GM12892 (cell line): Measurements from ENCODE around the gene SPINT3.

Source experiments
- DNase-seq: peaks from one replicate; pipeline ENCODE4 v3.0.0; 2011; ENCODE audit not compliant: insufficient read length
- FAIRE-seq: peaks from 2 replicates; lab custom pipeline; 2011; peaks lifted over from hg19 to GRCh38; lab: Jason Lieb, UNC
- POLR2A ChIP-seq: IDR thresholded peaks from 2 replicates; pipeline ENCODE4 v1.6.1; 2011; ENCODE audit warnings: low read depth, low read length, control low read depth
- POLR2AphosphoS5 ChIP-seq: IDR thresholded peaks from 2 replicates; pipeline ENCODE4 v1.6.1; 2011; ENCODE audit warnings: low read depth, low read length, control low read depth
- TAF1 ChIP-seq: IDR thresholded peaks from 2 replicates; pipeline ENCODE4 v1.6.1; 2011; ENCODE audit warnings: low read depth, mild to moderate bottlenecking, control low read depth, low read length, borderline replicate concordance

SPINT3 gene

DNA sequence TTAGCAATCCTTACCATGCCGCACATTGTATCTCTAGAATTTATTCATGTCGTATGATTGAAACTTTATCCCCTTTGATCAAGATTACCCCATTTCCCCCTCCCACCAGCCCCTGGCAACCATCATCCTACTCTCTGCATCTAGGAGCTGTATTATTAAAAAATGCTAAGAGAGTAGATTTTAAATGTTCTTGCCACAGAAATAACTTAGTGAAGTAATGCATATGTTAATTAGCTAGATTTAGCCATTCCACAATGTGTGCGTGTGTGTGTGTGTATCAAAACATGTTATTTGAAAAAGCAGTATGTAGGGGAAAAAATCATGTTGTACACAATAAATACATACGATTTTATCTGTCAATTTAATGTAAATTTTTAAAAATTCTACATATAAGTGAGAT lies 11.9 kb upstream of the SPINT3 start:
- FAIRE-seq = no peak
- no peak for DNase-seq
- TF ChIP-seq POLR2A = no peak
- no peak for TF ChIP-seq TAF1
- no peak for TF ChIP-seq POLR2AphosphoS5

DNA sequence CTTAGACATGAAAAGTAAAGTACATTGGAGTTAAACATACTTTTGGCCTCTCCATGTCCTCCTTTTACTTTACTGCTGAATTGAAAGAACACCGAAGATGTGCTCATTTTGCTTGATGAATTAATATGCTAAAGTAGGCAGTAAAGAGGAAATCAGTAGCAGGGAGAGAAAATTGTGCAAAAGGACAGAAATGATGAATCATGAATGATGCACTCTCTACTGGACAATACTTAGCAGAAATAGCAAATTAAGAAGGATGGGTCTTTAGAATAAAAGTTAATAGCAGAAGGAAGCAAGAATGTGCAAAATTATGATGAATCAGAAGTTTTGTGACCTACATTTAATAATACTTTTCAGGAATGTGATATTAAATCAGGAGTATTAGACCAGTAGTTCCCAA lies 8.4 kb upstream of the SPINT3 start:
- no peak for DNase-seq
- TF ChIP-seq TAF1 (no peak), POLR2AphosphoS5 (no peak), POLR2A (no peak)
- FAIRE-seq = no peak

DNA sequence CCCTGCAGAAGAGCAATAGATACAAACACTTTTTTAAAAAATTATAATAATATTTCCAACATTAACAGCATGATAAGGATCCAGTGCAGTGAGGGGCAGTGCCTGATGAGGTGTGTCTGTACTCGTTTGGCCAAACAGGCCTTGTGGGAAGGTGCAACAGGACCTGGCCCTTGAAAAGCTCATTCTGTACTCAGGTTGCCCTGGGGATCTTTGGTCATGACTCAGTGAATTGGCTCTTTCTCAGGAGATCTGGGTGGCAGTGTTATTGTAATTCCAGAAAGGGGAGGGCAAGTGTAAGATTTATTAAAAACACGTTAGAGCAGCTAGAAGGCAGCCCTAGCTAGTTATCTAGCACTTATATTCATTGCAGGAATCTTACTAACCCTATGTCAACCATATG lies 2.9 kb upstream of the SPINT3 start:
- no peak for TF ChIP-seq POLR2A
- no peak for TF ChIP-seq POLR2AphosphoS5
- no peak for TF ChIP-seq TAF1
- FAIRE-seq (no peak), DNase-seq (no peak)

DNA sequence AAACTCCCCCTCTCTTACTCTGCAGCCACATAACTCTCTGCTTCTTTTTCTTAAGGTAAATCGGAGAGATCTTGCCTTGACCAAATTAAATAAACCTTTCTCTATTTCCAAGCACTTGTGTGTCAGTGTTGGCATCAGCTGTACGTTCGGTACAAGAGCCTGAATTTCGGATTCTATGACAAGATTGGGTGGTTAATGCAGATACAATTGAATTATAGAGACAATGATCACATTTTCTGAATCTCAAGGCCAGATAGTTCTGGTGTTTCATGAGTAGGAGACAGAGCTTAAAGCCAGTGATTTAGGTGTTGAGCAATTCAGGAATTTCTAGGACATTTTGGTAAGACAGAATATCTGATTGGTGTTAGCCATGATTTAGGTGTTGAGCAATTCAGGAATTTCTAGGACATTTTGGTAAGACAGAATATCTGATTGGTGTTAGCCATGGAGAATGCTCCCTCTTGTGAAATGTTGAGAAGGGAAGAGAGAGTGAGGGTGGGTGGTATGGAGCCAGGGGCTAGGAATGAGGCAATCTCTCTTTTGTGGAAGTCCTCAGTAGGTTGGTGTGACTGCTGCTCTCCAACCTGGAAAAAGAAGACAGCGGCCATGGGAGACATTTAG lies 5.1 kb downstream of the SPINT3 start:
- FAIRE-seq = no peak
- no peak for DNase-seq
- no peak for TF ChIP-seq POLR2A
- no peak for TF ChIP-seq POLR2AphosphoS5
- TF ChIP-seq TAF1 = no peak

DNA sequence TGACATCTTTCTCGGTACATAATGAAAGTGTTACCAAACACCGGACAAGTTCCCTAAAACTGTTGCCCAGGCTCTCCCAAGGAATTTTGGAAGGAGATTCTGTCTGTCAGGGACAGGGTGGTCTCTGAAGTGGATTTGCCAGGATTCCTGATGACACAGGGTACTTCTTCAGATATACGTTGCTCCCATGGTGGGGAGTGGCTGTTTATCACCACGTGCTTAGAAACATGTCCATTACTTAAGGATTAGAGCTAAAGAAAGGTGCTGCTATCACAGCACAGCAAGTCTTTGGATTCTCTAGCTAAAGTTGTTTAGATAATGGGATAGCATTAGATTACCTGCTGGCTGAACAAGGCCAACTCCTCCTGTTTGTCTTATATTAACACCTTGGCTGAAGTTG lies 6.3 kb downstream of the SPINT3 start:
- FAIRE-seq = no peak
- no peak for DNase-seq
- TF ChIP-seq POLR2A (no peak), POLR2AphosphoS5 (no peak), TAF1 (no peak)

DNA sequence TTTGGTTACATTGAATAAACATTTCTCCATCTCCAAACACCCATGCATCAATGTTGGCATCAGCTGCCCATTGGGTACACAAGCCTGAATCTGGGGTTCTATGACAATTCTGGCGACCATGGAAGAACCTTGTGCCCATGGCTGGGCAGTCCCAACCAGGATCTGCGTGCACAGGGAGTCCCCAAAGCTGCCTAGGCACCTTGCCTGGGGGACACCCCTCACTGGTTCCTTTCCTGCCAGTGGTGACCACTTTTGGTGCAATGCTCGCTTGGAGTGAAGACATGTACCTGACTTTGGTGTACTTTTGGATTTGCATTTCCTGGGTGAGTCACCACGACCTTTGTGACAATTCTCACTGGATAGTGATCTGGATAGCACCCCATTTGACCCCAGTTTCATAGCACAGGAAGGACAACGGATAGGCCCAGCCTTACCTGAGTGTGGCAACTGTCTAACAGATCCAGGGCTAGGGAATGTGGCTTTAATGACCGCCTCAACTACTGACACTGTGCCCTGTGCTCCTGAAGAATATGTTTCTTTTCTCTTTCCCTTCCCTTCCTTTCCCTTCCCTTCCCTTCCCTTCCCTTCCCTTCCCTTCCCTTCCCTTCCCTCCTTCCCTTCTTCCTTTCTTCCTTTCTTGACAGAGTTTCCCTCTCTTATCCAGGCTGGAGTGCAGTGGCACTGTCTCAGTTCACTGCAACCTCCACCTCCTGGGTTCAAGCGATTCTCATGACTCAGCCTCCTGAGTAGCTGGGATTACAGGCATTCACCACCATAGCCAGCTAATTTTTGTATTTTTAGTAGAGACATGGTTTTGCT lies 7.1 kb downstream of the SPINT3 start:
- no peak for DNase-seq
- no peak for FAIRE-seq
- TF ChIP-seq TAF1 = no peak
- no peak for TF ChIP-seq POLR2A
- no peak for TF ChIP-seq POLR2AphosphoS5

DNA sequence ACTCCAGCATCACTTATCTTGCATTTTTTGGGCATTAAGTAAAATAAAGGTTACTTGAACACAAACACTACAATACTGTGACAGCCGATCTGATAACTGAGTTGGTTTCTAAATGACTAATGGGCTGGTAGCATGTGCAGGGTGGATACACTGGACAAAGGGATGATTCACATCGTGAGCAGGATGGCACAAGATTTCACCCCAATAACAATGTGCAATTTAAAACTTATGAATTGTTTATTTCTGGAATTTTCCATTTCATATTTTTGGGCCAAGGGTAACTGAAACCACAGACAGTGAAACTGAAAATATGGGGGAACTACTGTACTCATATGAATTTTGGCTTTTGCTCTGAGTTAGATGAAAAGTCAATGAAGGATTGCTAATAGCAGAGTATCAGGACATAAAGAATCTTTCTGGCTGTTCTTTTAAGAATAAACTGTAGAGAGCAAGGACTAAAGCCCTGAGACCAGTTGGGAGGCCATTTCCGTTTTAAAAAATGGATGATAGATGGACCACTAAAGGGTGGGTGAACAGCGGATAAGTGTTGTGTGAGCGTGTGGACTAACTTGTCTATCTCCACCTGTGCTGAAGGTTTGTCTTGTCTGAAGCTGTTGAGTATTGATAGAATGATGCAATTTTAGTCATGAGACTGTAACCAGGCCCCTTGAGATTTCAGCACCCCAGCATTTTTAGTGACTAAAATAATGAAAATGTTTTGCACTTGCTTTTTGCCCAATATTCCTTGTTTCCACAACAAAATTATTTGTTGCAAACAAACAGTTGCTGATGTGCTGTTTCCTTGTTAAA lies 8.2 kb downstream of the SPINT3 start:
- FAIRE-seq (no peak), DNase-seq (no peak)
- TF ChIP-seq POLR2AphosphoS5 (no peak), TAF1 (no peak), POLR2A (no peak)

DNA sequence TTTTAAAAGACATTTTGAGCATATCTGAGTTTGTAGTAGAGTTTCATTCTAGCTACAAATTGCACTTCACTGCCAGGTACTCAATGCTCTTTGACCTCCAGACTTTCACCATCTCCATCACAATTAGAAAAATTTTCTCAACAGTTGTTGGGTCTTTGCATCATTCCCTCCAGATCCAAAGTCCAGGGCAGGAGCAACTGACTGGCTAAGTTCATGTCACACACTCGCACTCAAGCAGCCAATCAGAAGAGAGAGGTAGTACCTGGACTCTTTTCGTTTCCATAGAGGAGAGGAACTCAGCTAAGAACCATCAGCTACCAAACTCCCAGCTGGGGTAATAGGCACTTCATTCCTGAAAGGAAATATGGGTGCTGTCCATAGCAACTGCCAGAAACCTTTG lies 9.0 kb downstream of the SPINT3 start:
- DNase-seq (no peak), FAIRE-seq (no peak)
- TF ChIP-seq TAF1 (no peak), POLR2A (no peak), POLR2AphosphoS5 (no peak)

DNA sequence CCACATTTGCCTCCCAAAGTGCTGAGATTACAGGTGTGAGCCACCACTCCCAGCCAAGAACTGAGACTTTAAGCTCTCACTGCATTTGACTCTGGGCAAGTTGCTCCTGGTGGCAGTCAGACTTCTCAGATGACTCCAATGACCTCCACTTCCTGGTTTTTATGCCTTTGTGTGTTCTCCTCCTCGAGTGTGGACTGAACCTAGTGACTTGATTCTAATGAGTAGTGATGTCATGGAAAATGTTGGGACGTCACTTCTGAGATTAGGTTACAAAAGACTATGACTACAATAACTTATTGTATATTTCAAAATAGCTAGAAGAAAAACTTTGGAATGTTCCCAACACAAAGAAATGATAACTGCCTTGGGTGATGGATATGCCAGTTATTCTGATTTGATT lies 12.0 kb downstream of the SPINT3 start:
- TF ChIP-seq TAF1 (no peak), POLR2AphosphoS5 (no peak), POLR2A (no peak)
- no peak for FAIRE-seq
- no peak for DNase-seq

DNA sequence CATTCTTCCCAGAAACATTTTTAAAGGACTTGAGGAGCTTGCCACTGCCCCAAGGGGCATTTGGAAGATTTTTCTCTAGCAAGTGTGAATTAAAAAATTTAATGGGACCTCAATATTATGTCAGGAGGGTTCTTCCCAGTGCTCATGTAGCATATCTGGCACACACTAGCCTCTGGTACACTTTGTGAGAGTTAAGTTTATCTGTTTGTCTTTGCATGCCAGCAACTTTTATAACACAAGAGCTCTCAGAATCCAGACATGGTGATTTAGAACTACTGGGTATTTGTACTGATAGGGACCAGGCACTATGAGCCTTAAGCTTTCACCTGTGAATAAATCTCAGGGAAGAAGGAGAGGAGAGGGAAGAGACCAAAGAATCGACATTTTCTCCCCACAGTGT lies 12.9 kb downstream of the SPINT3 start:
- FAIRE-seq (no peak), DNase-seq (no peak)
- TF ChIP-seq TAF1 (no peak), POLR2A (no peak), POLR2AphosphoS5 (no peak)

DNA sequence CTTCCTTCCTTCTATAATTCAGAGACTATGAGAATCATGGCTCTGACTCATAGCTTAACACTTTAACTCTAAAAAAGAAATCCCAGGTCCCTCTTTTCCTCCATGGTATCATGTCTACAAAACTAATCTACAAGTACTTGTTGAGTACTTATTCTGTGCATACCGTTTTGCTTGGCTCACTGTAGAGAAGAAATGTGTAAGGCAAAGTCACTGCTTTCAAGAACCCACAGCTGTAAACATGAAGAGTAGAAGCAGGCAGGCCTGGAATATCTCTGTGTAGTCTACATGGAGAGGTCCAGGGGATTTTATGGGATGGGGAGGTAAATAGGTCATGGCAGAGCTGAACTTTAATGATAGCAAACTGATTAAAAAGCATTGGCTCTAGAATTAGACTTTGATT lies 13.8 kb downstream of the SPINT3 start:
- no peak for FAIRE-seq
- no peak for DNase-seq
- TF ChIP-seq TAF1 (no peak), POLR2A (no peak), POLR2AphosphoS5 (no peak)

DNA sequence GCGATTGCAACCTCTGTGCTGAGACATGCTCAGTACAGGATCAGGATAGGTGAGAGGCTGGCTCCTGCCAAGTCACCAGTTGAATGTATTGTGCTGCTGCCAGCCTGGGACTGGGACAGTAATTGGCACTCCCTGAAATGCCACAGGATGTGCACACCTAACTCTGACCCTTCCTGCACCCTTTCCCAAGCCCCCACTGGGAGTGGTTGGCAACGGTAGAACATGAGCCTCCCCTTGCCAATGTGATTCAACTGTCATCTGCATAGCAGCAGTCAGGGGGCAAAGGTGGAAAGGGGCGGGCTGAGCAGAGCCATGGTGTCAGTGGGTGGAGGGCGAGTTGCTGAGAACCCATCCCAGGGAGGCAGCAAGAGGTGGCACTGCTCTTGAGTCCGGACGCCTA lies 15.4 kb downstream of the SPINT3 start:
- FAIRE-seq (no peak), DNase-seq (no peak)

More for the DNA sequence above, 15.4 kb downstream of the SPINT3 start:
- TF ChIP-seq TAF1 (no peak), POLR2AphosphoS5 (no peak), POLR2A (no peak)
